Measurements from ENCODE around the gene CENPS. TPM values are rescaled to one million over a fixed set of nuclear protein-coding genes. Genes with fewer than 3 reads are reported as not detected.

Gene CENPS
- total and polyA plus RNA-seq, 2 of the 13 experiments (the other 11 are each of a cell fraction or from before 2014, with no cell fraction given) = 3.3 to 22.0 TPM

- intact Hi-C loops (cut with micrococcal nuclease; ENCODE audit: unreplicated experiment) = loop anchor here (5.0 kb wide), 1 partner anchor 38 kb away; the partner anchor contains the start of genes DFFA and PEX14
- no peak for DNase-seq (ENCODE audit: low spot score)
- TF ChIP-seq, protein P1, sequence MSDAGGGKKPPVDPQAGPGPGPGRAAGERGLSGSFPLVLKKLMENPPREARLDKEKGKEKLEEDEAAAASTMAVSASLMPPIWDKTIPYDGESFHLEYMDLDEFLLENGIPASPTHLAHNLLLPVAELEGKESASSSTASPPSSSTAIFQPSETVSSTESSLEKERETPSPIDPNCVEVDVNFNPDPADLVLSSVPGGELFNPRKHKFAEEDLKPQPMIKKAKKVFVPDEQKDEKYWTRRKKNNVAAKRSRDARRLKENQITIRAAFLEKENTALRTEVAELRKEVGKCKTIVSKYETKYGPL (CRISPR knock-in tag; IDR thresholded peaks at IDR 0.05) = no peak
- no peak for TF ChIP-seq DPF2 (CRISPR knock-in tag; IDR thresholded peaks at IDR 0.05; ENCODE audit: borderline replicate concordance, low read depth)
- no peak for TF ChIP-seq ZNF577 (CRISPR knock-in tag; IDR thresholded peaks at IDR 0.05; ENCODE audit: borderline replicate concordance, low read depth)
- in situ Hi-C loops (cut with HindIII; ENCODE audit: extremely low pct_ligation_motif_present, low pct_unique_long_range_greater_than_20kb) = loop anchor here (5.0 kb wide), 1 partner anchor 63 kb away; no protein-coding TSS in a partner anchor
- H3K9me3 ChIP-seq (ENCODE audit: low read length) = no peaks in the 10 kb centered on the region
- ChIA-PET POLR2A (no interaction called here), CTCF (ENCODE audit: low intra/inter-chr PET ratio, low total read pairs) (no interaction called here)
- no TSS peak for BruUV-seq (replicated peaks)
- peaks cover 76% of the 10 kb centered on the region for H3K4me1 ChIP-seq (ENCODE audit: insufficient read depth, low read length)
- H3K9ac ChIP-seq (ENCODE audit: insufficient read depth, low read depth, low read length) = no peak overlapping the region
- H3K79me2 ChIP-seq (ENCODE audit: insufficient read depth, low read length) = peaks cover 5% of the 10 kb centered on the region
- H3K27me3 ChIP-seq (ENCODE audit: control insufficient read depth in 1 of 2, insufficient read depth in 2 of 2, low read length in 2 of 2) = no peaks in the 10 kb centered on the region
- no peak overlapping the region for H3K4me2 ChIP-seq (ENCODE audit: low read depth, low read length)
- WGBS (ENCODE audit: low lambda C conversion rate) = 98% methylated on average over 5 of the region's 5 CpGs
- H3K36me3 ChIP-seq (replicated peaks in 1 of 2; ENCODE audit: control insufficient read depth in 1 of 2, insufficient read depth in 2 of 2, low read length in 2 of 2) = no peaks in the 10 kb centered on the region
- ATAC-seq = no peak
- no peak overlapping the region for H3K27ac ChIP-seq (ENCODE audit: extremely low read length, insufficient read depth, low read length)
- FAIRE-seq = no peak
- no peaks in the 10 kb centered on the region for H4K20me1 ChIP-seq (ENCODE audit: insufficient read depth, low read length)
- H3K4me3 ChIP-seq (replicated peaks in 1 of 3; ENCODE audit: insufficient read depth in 1 of 3, low read depth in 2 of 3, low read length in 3 of 3) = no peak overlapping the region
- H2AFZ ChIP-seq (ENCODE audit: low read length) = no peak overlapping the region
These were observed 4.4 kb downstream of the CENPS start for GRCh38 chr1:10434590-10434989.

DNA sequence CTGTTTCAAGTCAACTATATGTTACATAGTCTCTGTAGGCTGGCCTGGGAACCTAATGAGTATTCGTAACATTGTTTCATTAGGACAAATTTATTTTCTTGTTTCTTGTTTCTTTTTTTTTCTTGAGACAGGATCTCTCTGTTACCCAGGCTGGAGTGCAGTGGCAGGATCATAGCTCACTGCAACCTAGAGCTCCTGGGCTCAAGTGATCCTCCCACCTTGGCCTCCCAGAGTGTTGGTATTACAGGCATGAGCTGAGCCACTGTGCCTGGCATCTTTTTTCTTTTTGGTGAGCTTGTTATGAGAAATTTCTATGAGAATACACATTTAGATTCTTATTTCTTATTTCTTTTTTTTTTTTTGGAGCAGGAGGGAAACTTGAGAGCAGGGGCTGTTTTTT lies 6.8 kb downstream of the CENPS start:
- DNase-seq (ENCODE audit: low spot score) (no peak), FAIRE-seq (no peak), ATAC-seq (no peak)
- intact Hi-C loops (cut with micrococcal nuclease; ENCODE audit: unreplicated experiment) = no loop called here
- no peak overlapping the region for H3K9ac ChIP-seq (ENCODE audit: insufficient read depth, low read depth, low read length)
- 0 out of 5 replicates have a peak, but pooled peaks cover 0 to 3% of the 10 kb centered on the region in 2 experiments for H3K36me3 ChIP-seq (replicated peaks in 1 of 2; ENCODE audit: control insufficient read depth in 1 of 2, insufficient read depth in 2 of 2, low read length in 2 of 2)
- H3K27ac ChIP-seq (ENCODE audit: extremely low read length, insufficient read depth, low read length) = peak overlapping the region; percentile 36
- POLR2A ChIA-PET = interaction anchor here (0.5 kb wide), 1 partner anchor 9 kb away, joined by 5 read pairs; no protein-coding TSS in a partner anchor
- no peak overlapping the region for H3K4me2 ChIP-seq (ENCODE audit: low read depth, low read length)
- in situ Hi-C loops (cut with HindIII; ENCODE audit: extremely low pct_ligation_motif_present, low pct_unique_long_range_greater_than_20kb) = no loop called here
- no peaks in the 10 kb centered on the region for H3K79me2 ChIP-seq (ENCODE audit: insufficient read depth, low read length)
- no TSS peak for BruUV-seq (replicated peaks)
- no peak for TF ChIP-seq ZNF615 (CRISPR knock-in tag; IDR thresholded peaks at IDR 0.05; ENCODE audit: borderline replicate concordance)
- no peak for TF ChIP-seq MED8 (CRISPR knock-in tag; IDR thresholded peaks at IDR 0.05; ENCODE audit: insufficient replicate concordance)
- TF ChIP-seq ETV6 (CRISPR knock-in tag; conservative IDR thresholded peaks at IDR 0.05) = no peak
- no peak for TF ChIP-seq ELK4 (CRISPR knock-in tag; IDR thresholded peaks at IDR 0.05; ENCODE audit: borderline replicate concordance)
- 96% methylated on average over 1 of the region's 1 CpG for WGBS (ENCODE audit: low lambda C conversion rate)
- no peaks in the 10 kb centered on the region for H3K9me3 ChIP-seq (ENCODE audit: low read length)
- H3K4me1 ChIP-seq (ENCODE audit: insufficient read depth, low read length) = peaks cover 56% of the 10 kb centered on the region
- CTCF ChIA-PET (ENCODE audit: low intra/inter-chr PET ratio, low total read pairs) = no interaction called here
- no peak overlapping the region for H3K4me3 ChIP-seq (replicated peaks in 1 of 3; ENCODE audit: insufficient read depth in 1 of 3, low read depth in 2 of 3, low read length in 3 of 3)
- no peaks in the 10 kb centered on the region for H4K20me1 ChIP-seq (ENCODE audit: insufficient read depth, low read length)
- H2AFZ ChIP-seq (ENCODE audit: low read length) = no peak overlapping the region
- H3K27me3 ChIP-seq (ENCODE audit: control insufficient read depth in 1 of 2, insufficient read depth in 2 of 2, low read length in 2 of 2) = no peaks in the 10 kb centered on the region
